ENCODE measurements around the gene GPR84.

The GPR84 gene

DNA sequence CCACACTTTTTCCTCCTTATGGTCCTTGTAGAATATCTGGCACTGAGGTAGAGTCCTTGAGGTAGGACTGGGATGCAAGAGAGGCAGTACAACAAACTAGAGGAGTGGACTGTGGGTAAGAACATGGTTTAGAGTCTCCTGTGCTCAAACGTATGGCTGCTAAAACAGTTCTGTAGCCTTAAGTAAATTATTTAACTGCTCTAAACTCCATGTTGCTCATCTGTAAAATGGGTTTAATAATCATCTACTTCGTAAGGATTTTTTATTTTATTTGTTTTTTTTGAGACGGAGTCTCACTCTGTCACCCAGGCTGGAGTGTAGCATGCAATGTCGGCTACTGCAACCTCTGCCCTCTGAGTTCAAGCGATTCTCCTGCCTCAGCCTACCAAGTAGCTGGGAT, 42.9 kb downstream of the GPR84 start:
- DNase-seq = no peak
